Measurements from ENCODE around the gene PDE2A.

The PDE2A gene

GRCh38 chr11:72594493-72595291 lies 79.5 kb downstream of the PDE2A start:
- no peak overlapping the region for H2AFZ ChIP-seq
- H3K9ac ChIP-seq, result no peak overlapping the region
- H3K9me3 ChIP-seq (ENCODE audit: control insufficient read depth, low read length), result no peaks in the 10 kb centered on the region
- H3K79me2 ChIP-seq, result no peaks in the 10 kb centered on the region
- no peaks in the 10 kb centered on the region for H3K27me3 ChIP-seq (ENCODE audit: control insufficient read depth, insufficient read depth, low read length)
- no peaks in the 10 kb centered on the region for H3K36me3 ChIP-seq (ENCODE audit: control insufficient read depth, insufficient read depth, low read length)
- TF ChIP-seq, protein P1, sequence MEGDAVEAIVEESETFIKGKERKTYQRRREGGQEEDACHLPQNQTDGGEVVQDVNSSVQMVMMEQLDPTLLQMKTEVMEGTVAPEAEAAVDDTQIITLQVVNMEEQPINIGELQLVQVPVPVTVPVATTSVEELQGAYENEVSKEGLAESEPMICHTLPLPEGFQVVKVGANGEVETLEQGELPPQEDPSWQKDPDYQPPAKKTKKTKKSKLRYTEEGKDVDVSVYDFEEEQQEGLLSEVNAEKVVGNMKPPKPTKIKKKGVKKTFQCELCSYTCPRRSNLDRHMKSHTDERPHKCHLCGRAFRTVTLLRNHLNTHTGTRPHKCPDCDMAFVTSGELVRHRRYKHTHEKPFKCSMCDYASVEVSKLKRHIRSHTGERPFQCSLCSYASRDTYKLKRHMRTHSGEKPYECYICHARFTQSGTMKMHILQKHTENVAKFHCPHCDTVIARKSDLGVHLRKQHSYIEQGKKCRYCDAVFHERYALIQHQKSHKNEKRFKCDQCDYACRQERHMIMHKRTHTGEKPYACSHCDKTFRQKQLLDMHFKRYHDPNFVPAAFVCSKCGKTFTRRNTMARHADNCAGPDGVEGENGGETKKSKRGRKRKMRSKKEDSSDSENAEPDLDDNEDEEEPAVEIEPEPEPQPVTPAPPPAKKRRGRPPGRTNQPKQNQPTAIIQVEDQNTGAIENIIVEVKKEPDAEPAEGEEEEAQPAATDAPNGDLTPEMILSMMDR (IDR thresholded peaks at IDR 0.05), result no peak
- no peak overlapping the region for H3K4me3 ChIP-seq (ENCODE audit: low read depth, low read length)
- no peak overlapping the region for H3K4me2 ChIP-seq (ENCODE audit: low read length)
- no peak overlapping the region for H3K27ac ChIP-seq
- no peaks in the 10 kb centered on the region for H3K4me1 ChIP-seq

DNA sequence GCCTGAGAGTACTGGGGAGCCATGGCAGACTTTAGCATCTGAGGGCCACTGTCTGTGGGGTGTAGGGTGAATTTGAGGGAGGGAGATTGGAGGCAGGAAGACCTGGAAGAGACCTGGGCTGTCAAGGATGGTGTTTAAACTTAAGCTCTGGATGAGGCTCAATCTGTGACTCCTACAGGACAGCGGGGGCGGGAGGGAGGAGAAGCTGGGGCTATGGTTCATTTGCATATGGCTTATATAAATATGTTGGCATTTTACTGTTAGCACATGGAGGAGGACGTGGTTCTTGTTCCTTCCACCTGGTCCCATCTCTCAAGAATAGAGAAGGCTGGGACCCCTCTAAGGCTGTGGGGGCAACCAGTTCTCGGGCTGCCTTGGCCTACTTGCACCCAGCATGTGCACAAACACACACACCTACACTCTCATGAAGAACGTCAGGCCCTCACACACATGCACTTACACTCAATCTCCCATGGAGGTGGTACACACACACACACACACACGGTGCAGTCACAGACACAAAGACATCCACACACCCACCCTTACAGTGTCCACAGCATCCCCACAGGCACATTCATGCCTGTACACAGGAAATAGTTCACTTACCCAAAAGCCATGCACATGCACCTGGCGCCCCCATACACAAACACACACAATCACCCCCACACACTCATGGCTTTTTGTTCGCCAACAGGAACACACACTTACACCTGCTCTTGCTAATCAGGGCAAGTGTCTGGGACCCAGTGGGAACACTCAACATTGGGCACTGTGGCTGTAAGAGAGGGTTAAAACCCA lies 81.3 kb downstream of the PDE2A start:
- Histone ChIP-seq H3K27ac (no peak overlapping the region), H3K4me1 (no peaks in the 10 kb centered on the region), H2AFZ (no peak overlapping the region), H3K79me2 (no peaks in the 10 kb centered on the region), H3K36me3 (ENCODE audit: control insufficient read depth, insufficient read depth, low read length) (no peaks in the 10 kb centered on the region), H3K27me3 (ENCODE audit: control insufficient read depth, insufficient read depth, low read length) (no peaks in the 10 kb centered on the region), H3K9me3 (ENCODE audit: control insufficient read depth, low read length) (no peaks in the 10 kb centered on the region), H3K4me2 (ENCODE audit: low read length) (no peak overlapping the region), H3K9ac (no peak overlapping the region), H3K4me3 (ENCODE audit: low read depth, low read length) (no peak overlapping the region)
- TF ChIP-seq, protein P1 (IDR thresholded peaks at IDR 0.05), result no peak

DNA sequence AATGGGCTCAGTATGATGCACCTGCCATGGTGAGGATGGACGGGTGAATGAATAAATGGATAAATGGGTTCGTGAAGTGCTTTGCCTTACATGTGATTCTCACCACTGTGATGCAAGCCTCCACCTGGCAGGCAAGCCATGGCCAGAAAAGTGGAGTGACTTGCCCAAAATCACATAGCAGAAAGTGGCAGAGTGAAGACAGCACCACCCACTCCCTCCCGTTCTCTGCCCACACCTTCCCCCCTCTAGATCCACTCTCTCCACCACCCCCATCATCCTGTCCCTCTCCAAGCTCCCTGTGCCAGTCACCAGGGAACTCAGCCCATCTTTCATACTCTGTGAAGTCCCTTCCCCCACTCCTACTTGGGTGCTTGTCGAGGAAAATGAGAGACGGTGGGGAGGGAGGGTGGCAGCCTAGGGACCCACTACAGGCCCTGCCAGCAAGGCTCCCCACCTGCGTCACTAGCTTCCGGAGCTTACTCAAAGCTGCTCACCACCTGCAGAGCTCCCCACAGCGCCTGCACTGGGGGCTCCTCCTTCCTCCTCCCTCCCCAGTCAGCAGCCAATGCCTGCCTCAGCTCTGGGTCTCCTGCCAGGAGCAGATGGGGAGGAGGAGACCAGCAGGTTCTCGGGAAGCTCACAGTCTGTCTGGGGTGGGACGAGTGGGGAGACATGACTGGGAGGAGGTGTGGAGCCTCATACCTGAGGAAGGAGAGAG lies 82.3 kb downstream of the PDE2A start:
- no peak overlapping the region for H3K4me3 ChIP-seq (ENCODE audit: low read depth, low read length)
- H3K9me3 ChIP-seq (ENCODE audit: control insufficient read depth, low read length), result no peaks in the 10 kb centered on the region
- no peak overlapping the region for H2AFZ ChIP-seq
- H3K9ac ChIP-seq, result no peak overlapping the region
- H3K27ac ChIP-seq, result no peak overlapping the region
- no peaks in the 10 kb centered on the region for H3K27me3 ChIP-seq (ENCODE audit: control insufficient read depth, insufficient read depth, low read length)
- no peaks in the 10 kb centered on the region for H3K36me3 ChIP-seq (ENCODE audit: control insufficient read depth, insufficient read depth, low read length)
- no peaks in the 10 kb centered on the region for H3K79me2 ChIP-seq
- no peaks in the 10 kb centered on the region for H3K4me1 ChIP-seq
- TF ChIP-seq, protein P1 (IDR thresholded peaks at IDR 0.05), result no peak
- H3K4me2 ChIP-seq (ENCODE audit: low read length), result no peak overlapping the region

DNA sequence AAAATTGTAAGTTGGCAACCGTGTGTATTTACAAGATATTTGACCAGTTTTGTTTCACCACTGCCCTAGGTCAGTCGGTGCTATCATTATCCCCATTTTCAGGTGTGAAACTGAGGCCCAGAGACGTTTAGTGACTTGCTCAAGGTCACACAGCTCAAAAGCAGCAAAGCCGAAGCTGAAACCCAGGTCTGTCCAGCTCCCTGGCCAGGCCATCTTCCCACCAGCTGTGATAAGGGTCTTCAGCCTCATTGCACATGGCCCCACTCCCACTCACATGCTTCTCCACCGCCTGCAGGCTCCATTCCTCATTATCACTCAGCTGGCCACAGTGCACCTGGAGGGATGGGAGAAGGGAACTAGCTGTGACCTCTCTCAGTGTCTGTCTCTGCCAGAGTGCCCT lies 83.2 kb downstream of the PDE2A start:
- H3K4me3 ChIP-seq (ENCODE audit: low read depth, low read length), result no peak overlapping the region
- TF ChIP-seq, protein P1 (IDR thresholded peaks at IDR 0.05), result no peak
- H3K36me3 ChIP-seq (ENCODE audit: control insufficient read depth, insufficient read depth, low read length), result no peaks in the 10 kb centered on the region
- no peaks in the 10 kb centered on the region for H3K27me3 ChIP-seq (ENCODE audit: control insufficient read depth, insufficient read depth, low read length)
- H3K9me3 ChIP-seq (ENCODE audit: control insufficient read depth, low read length), result no peaks in the 10 kb centered on the region
- H2AFZ ChIP-seq, result no peak overlapping the region
- H3K79me2 ChIP-seq, result no peaks in the 10 kb centered on the region
- H3K4me2 ChIP-seq (ENCODE audit: low read length), result no peak overlapping the region
- no peak overlapping the region for H3K27ac ChIP-seq
- H3K9ac ChIP-seq, result no peak overlapping the region
- no peaks in the 10 kb centered on the region for H3K4me1 ChIP-seq
